ENCODE results near the gene OBSL1. TPM values are rescaled to one million over a fixed set of nuclear protein-coding genes. Genes with fewer than 3 reads are reported as not detected.

OBSL1 gene
- total RNA-seq, 6 experiments from 2014 or later, result 60.0 to 85.2 (median 65.8) TPM

- Mint-ChIP-seq H3K27me3 (ENCODE audit: insufficient read depth) (peaks cover 5% of the 10 kb centered on the region), H3K9me3 (no peaks in the 10 kb centered on the region), H3K36me3 (ENCODE audit: low read depth) (peaks cover 22% of the 10 kb centered on the region), H3K4me3 (no peak overlapping the region), H3K4me1 (ENCODE audit: low read depth) (peaks cover 17% of the 10 kb centered on the region), H3K27ac (no peak overlapping the region)
- no peak for DNase-seq
- TF ChIP-seq CTCF (IDR thresholded peaks at IDR 0.05), result no peak
Measured at GRCh38 chr2:219569041-219569440, 2.3 kb downstream of the OBSL1 start.

- Mint-ChIP-seq H3K36me3 (ENCODE audit: low read depth) (peaks cover 22% of the 10 kb centered on the region), H3K27ac (no peak overlapping the region)
Measured at GRCh38 chr2:219567791-219568361, 3.5 kb downstream of the OBSL1 start.

GRCh38 chr2:219567131-219567530 lies 4.2 kb downstream of the OBSL1 start:
- no peaks in the 10 kb centered on the region for H3K9me3 Mint-ChIP-seq
- H3K27me3 Mint-ChIP-seq (ENCODE audit: insufficient read depth), result peaks cover 5% of the 10 kb centered on the region
- H3K4me1 Mint-ChIP-seq (ENCODE audit: low read depth), result peaks cover 17% of the 10 kb centered on the region
- DNase-seq, result no peak
- no peak overlapping the region for H3K27ac Mint-ChIP-seq
- no peak for TF ChIP-seq CTCF (IDR thresholded peaks at IDR 0.05)
- H3K4me3 Mint-ChIP-seq, result no peak overlapping the region
- peaks cover 22% of the 10 kb centered on the region for H3K36me3 Mint-ChIP-seq (ENCODE audit: low read depth)

More at GRCh38 chr2:219567791-219568361, 3.5 kb downstream of the OBSL1 start:
- H3K27me3 Mint-ChIP-seq (ENCODE audit: insufficient read depth), result peaks cover 5% of the 10 kb centered on the region
- DNase-seq, result no peak
- no peak for TF ChIP-seq CTCF (IDR thresholded peaks at IDR 0.05)
- no peak overlapping the region for H3K4me3 Mint-ChIP-seq
- peaks cover 17% of the 10 kb centered on the region for H3K4me1 Mint-ChIP-seq (ENCODE audit: low read depth)
- H3K9me3 Mint-ChIP-seq, result no peaks in the 10 kb centered on the region

GRCh38 chr2:219566640-219567039 lies 4.7 kb downstream of the OBSL1 start:
- Mint-ChIP-seq H3K9me3 (no peaks in the 10 kb centered on the region), H3K4me3 (no peak overlapping the region), H3K27me3 (ENCODE audit: insufficient read depth) (peaks cover 2% of the 10 kb centered on the region; the same call in 1 of the 2 replicates), H3K4me1 (ENCODE audit: low read depth) (peaks cover 12% of the 10 kb centered on the region), H3K36me3 (ENCODE audit: low read depth) (peaks cover 22% of the 10 kb centered on the region), H3K27ac (no peak overlapping the region; the same call in 1 of the 2 replicates)
- TF ChIP-seq CTCF (IDR thresholded peaks at IDR 0.05), result no peak
- no peak for DNase-seq

GRCh38 chr2:219565130-219566080 lies 5.9 kb downstream of the OBSL1 start:
- Mint-ChIP-seq H3K9me3 (no peaks in the 10 kb centered on the region), H3K27me3 (ENCODE audit: insufficient read depth) (peaks cover 2% of the 10 kb centered on the region; the same call in 1 of the 2 replicates), H3K27ac (no peak overlapping the region), H3K4me3 (no peak overlapping the region), H3K36me3 (ENCODE audit: low read depth) (peaks cover 22% of the 10 kb centered on the region), H3K4me1 (ENCODE audit: low read depth) (peaks cover 10% of the 10 kb centered on the region)
- no peak for TF ChIP-seq CTCF (IDR thresholded peaks at IDR 0.05)
- no peak for DNase-seq
